ENCODE measurements around the gene CTNNBL1.

Gene CTNNBL1

GRCh38 chr20:37882961-37883712, 189.3 kb downstream of the CTNNBL1 start:
- Histone ChIP-seq H3K9me3 (ENCODE audit: insufficient read depth, low read depth, low read length) (no peaks in the 10 kb centered on the region), H3K4me1 (ENCODE audit: insufficient read depth, low read length) (no peaks in the 10 kb centered on the region), H3K4me3 (ENCODE audit: low read length) (no peak overlapping the region), H3K36me3 (ENCODE audit: insufficient read depth, low read length) (no peaks in the 10 kb centered on the region), H3K27ac (ENCODE audit: low read depth, low read length) (no peak overlapping the region), H3K27me3 (ENCODE audit: insufficient read depth, low read length) (no peaks in the 10 kb centered on the region), H3K9ac (ENCODE audit: low read depth, low read length) (no peak overlapping the region)
- WGBS: 85% methylated on average over 16 of the region's 16 CpGs

- H3K4me3 ChIP-seq (ENCODE audit: low read length): no peak overlapping the region
- H3K9me3 ChIP-seq (ENCODE audit: insufficient read depth, low read depth, low read length): no peaks in the 10 kb centered on the region
- no peak overlapping the region for H3K9ac ChIP-seq (ENCODE audit: low read depth, low read length)
- H3K27ac ChIP-seq (ENCODE audit: low read depth, low read length): no peak overlapping the region
- no peaks in the 10 kb centered on the region for H3K4me1 ChIP-seq (ENCODE audit: insufficient read depth, low read length)
- no peaks in the 10 kb centered on the region for H3K27me3 ChIP-seq (ENCODE audit: insufficient read depth, low read length)
- WGBS: 94% methylated on average over 8 of the region's 8 CpGs
- no peaks in the 10 kb centered on the region for H3K36me3 ChIP-seq (ENCODE audit: insufficient read depth, low read length)
Observed at GRCh38 chr20:37885042-37885441, 191.2 kb downstream of the CTNNBL1 start.

DNA sequence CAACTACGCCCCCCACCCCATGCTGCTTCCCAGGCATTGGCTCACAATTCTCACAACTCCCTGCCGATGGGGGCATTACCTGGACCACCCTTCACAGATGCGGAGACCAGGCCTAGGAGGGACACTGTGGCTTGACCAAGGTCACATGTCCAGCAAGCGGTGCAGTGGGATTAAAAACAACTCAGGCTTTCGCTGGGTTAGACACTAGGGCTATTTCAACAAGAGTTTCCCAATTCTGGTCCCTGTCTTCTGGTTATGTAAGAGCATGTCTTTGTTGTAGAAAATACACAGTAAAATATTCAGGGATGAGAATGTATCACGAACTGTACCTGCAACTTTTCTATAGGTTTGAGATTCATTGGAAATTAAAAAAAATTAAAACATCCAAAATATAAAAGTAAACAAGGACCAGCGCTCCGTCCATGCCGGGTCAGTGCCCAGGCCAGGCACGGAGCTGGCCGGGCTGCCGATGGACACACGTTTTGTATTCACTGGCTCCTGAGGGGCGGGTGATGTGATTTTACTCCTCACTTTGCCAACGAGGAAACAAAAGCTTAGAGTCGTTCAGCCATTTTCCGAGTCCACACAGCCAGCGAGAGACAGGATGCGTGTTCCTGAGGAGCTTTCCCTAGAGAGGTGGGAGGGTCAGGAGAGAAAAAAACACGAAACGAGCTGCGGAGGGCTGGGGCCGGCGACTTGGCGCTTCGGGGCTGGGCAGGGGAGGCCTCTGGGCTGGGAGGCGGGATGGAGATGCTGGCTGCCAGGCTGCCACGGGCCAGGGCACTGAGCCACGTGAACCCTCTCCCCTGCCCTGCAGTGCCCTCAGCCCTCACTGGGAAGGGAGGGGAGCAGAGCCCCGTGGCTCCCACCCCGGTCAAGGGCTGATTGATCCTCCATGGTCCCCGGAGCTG, 192.0 kb downstream of the CTNNBL1 start:
- no peaks in the 10 kb centered on the region for H3K4me1 ChIP-seq (ENCODE audit: insufficient read depth, low read length)
- WGBS: 83% methylated on average over 32 of the region's 32 CpGs
- no peaks in the 10 kb centered on the region for H3K27me3 ChIP-seq (ENCODE audit: insufficient read depth, low read length)
- H3K36me3 ChIP-seq (ENCODE audit: insufficient read depth, low read length): no peaks in the 10 kb centered on the region
- no peak overlapping the region for H3K27ac ChIP-seq (ENCODE audit: low read depth, low read length)
- H3K9ac ChIP-seq (ENCODE audit: low read depth, low read length): no peak overlapping the region
- H3K9me3 ChIP-seq (ENCODE audit: insufficient read depth, low read depth, low read length): no peaks in the 10 kb centered on the region
- H3K4me3 ChIP-seq (ENCODE audit: low read length): no peak overlapping the region

GRCh38 chr20:37886851-37887297, 193.0 kb downstream of the CTNNBL1 start:
- Histone ChIP-seq H3K4me3 (ENCODE audit: low read length) (no peak overlapping the region), H3K4me1 (ENCODE audit: insufficient read depth, low read length) (no peaks in the 10 kb centered on the region), H3K9ac (ENCODE audit: low read depth, low read length) (no peak overlapping the region), H3K9me3 (ENCODE audit: insufficient read depth, low read depth, low read length) (no peaks in the 10 kb centered on the region), H3K27ac (ENCODE audit: low read depth, low read length) (no peak overlapping the region), H3K36me3 (ENCODE audit: insufficient read depth, low read length) (no peaks in the 10 kb centered on the region), H3K27me3 (ENCODE audit: insufficient read depth, low read length) (no peaks in the 10 kb centered on the region)
- WGBS: 94% methylated on average over 4 of the region's 4 CpGs

GRCh38 chr20:37888641-37889040, 194.8 kb downstream of the CTNNBL1 start:
- no peak overlapping the region for H3K27ac ChIP-seq (ENCODE audit: low read depth, low read length)
- WGBS: 92% methylated on average over 9 of the region's 10 CpGs
- H3K9ac ChIP-seq (ENCODE audit: low read depth, low read length): no peak overlapping the region
- H3K4me3 ChIP-seq (ENCODE audit: low read length): no peak overlapping the region
- no peaks in the 10 kb centered on the region for H3K27me3 ChIP-seq (ENCODE audit: insufficient read depth, low read length)
- no peaks in the 10 kb centered on the region for H3K36me3 ChIP-seq (ENCODE audit: insufficient read depth, low read length)
- H3K4me1 ChIP-seq (ENCODE audit: insufficient read depth, low read length): no peaks in the 10 kb centered on the region
- H3K9me3 ChIP-seq (ENCODE audit: insufficient read depth, low read depth, low read length): no peaks in the 10 kb centered on the region

DNA sequence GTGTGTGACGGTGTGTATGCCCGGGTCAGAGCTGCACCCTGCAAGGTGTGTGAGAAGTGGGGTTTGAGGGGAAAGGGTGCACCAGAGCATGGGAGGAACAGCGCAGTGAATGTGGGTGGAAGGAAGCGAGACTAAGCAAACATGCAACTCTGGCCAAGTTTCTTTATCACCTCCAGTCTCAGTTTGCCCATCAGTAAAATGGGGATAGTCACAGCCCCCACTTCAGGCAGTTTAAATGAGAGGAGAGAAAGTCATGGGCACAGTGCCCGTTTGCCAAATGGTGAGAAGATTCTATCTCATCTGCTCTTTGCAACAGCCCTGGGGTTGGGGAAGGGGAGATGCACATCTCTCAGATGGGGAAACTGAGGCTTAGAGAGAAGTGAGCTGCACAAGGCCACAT, 196.3 kb downstream of the CTNNBL1 start:
- no peaks in the 10 kb centered on the region for H3K4me1 ChIP-seq (ENCODE audit: insufficient read depth, low read length)
- WGBS: 95% methylated on average over 5 of the region's 5 CpGs
- no peak overlapping the region for H3K27ac ChIP-seq (ENCODE audit: low read depth, low read length)
- no peak overlapping the region for H3K4me3 ChIP-seq (ENCODE audit: low read length)
- no peaks in the 10 kb centered on the region for H3K36me3 ChIP-seq (ENCODE audit: insufficient read depth, low read length)
- no peak overlapping the region for H3K9ac ChIP-seq (ENCODE audit: low read depth, low read length)
- no peaks in the 10 kb centered on the region for H3K27me3 ChIP-seq (ENCODE audit: insufficient read depth, low read length)
- H3K9me3 ChIP-seq (ENCODE audit: insufficient read depth, low read depth, low read length): no peaks in the 10 kb centered on the region

- Histone ChIP-seq H3K9me3 (ENCODE audit: insufficient read depth, low read depth, low read length) (no peaks in the 10 kb centered on the region), H3K4me3 (ENCODE audit: low read length) (no peak overlapping the region), H3K4me1 (ENCODE audit: insufficient read depth, low read length) (no peaks in the 10 kb centered on the region), H3K36me3 (ENCODE audit: insufficient read depth, low read length) (no peaks in the 10 kb centered on the region), H3K27ac (ENCODE audit: low read depth, low read length) (no peak overlapping the region), H3K27me3 (ENCODE audit: insufficient read depth, low read length) (no peaks in the 10 kb centered on the region), H3K9ac (ENCODE audit: low read depth, low read length) (no peak overlapping the region)
- WGBS: 90% methylated on average over 13 of the region's 13 CpGs
Observed at GRCh38 chr20:37890643-37891042, 196.8 kb downstream of the CTNNBL1 start.

DNA sequence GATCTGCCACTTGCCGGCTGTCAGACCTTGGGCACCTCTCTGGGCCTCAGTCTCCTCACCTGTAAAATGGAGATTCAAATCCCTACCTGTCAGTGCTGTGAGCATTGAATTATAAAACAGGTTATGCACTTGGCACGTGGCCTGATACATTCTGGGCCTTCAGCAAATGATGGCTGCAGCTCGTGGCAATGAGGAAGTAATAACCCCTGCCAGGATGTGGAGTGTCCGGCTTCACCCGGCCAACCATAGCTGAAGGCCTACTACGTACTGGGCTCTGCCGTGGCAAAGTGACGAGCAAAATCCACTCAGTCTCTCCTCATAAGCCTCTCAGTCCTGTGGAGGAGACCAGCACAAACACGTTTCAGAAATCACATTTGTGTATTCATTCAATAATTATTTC, 198.2 kb downstream of the CTNNBL1 start:
- WGBS: 93% methylated on average over 9 of the region's 9 CpGs

DNA sequence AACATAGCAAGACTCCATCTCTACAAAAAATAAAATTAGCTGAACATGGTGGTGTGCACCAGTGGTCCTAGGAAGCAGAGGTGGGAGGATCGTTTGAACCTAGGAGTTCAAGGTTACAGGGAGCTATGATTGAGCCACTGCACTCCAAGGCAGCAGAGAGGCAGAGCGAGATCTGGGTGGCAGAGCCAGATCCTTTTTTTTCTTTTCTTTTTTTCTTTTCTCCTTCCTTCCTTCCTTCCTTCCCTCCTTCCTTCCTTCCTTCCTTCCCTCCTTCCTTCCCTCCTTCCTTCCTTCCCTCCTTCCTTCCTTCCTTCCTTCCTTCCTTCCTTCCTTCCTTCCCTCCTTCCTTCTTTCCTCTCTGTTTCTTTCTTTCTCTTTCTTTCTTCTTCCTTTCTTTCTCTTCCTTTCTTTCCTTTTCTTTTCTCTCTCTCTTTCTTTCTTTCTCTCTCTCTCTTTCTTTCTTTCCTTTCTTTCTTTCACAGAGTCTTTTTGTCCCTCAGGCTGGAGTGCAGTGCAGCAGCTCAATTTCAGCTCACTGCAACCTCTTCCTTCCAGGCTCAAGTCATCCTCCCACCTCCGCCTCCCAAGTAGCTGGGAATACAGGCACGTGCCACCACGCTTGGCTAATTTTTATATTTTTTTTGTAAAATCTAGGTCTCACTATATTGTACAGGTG, 199.9 kb downstream of the CTNNBL1 start:
- Histone ChIP-seq H3K4me3 (ENCODE audit: low read length) (no peak overlapping the region), H3K27ac (ENCODE audit: low read depth, low read length) (no peak overlapping the region), H3K36me3 (ENCODE audit: insufficient read depth, low read length) (no peaks in the 10 kb centered on the region), H3K27me3 (ENCODE audit: insufficient read depth, low read length) (no peaks in the 10 kb centered on the region), H3K4me1 (ENCODE audit: insufficient read depth, low read length) (no peaks in the 10 kb centered on the region), H3K9me3 (ENCODE audit: insufficient read depth, low read depth, low read length) (no peaks in the 10 kb centered on the region), H3K9ac (ENCODE audit: low read depth, low read length) (no peak overlapping the region)
- 85% methylated on average over 5 of the region's 5 CpGs for WGBS

More for the DNA sequence above, 198.2 kb downstream of the CTNNBL1 start:
- Histone ChIP-seq H3K36me3 (ENCODE audit: insufficient read depth, low read length) (no peaks in the 10 kb centered on the region), H3K4me3 (ENCODE audit: low read length) (no peak overlapping the region), H3K9me3 (ENCODE audit: insufficient read depth, low read depth, low read length) (no peaks in the 10 kb centered on the region), H3K9ac (ENCODE audit: low read depth, low read length) (no peak overlapping the region), H3K4me1 (ENCODE audit: insufficient read depth, low read length) (no peaks in the 10 kb centered on the region), H3K27me3 (ENCODE audit: insufficient read depth, low read length) (no peaks in the 10 kb centered on the region), H3K27ac (ENCODE audit: low read depth, low read length) (no peak overlapping the region)

- Histone ChIP-seq H3K9ac (ENCODE audit: low read depth, low read length) (no peak overlapping the region), H3K4me3 (ENCODE audit: low read length) (no peak overlapping the region), H3K4me1 (ENCODE audit: insufficient read depth, low read length) (no peaks in the 10 kb centered on the region), H3K27me3 (ENCODE audit: insufficient read depth, low read length) (no peaks in the 10 kb centered on the region), H3K36me3 (ENCODE audit: insufficient read depth, low read length) (no peaks in the 10 kb centered on the region), H3K27ac (ENCODE audit: low read depth, low read length) (no peak overlapping the region), H3K9me3 (ENCODE audit: insufficient read depth, low read depth, low read length) (no peaks in the 10 kb centered on the region)
- 88% methylated on average over 4 of the region's 4 CpGs for WGBS
Observed at GRCh38 chr20:37894454-37894853, 200.6 kb downstream of the CTNNBL1 start.

DNA sequence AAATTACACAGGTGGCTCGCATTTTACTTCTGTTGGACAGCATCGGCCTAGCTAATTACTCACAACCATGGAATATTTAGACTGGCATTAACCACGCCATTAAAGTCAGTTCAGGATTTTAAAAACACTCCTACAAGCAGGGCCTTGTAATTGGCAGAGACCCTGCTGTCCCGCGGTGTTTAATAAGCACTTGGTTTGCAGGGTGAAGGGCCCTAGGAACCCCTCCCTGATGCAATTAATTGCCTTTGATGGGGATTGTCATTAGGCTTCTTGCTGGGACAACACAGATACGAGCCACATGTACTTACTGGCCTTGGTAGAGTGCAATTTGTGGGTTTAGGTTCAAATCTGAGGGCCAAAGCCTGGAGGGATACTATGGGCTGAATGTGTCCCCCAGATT, 201.3 kb downstream of the CTNNBL1 start:
- no peak overlapping the region for H3K27ac ChIP-seq (ENCODE audit: low read depth, low read length)
- H3K4me3 ChIP-seq (ENCODE audit: low read length): no peak overlapping the region
- no peak overlapping the region for H3K9ac ChIP-seq (ENCODE audit: low read depth, low read length)
- no peaks in the 10 kb centered on the region; the same call in 1 of the 2 replicates for H3K27me3 ChIP-seq (ENCODE audit: insufficient read depth, low read length)
- no peaks in the 10 kb centered on the region for H3K36me3 ChIP-seq (ENCODE audit: insufficient read depth, low read length)
- no peaks in the 10 kb centered on the region for H3K4me1 ChIP-seq (ENCODE audit: insufficient read depth, low read length)
- 94% methylated on average over 6 of the region's 6 CpGs for WGBS
- H3K9me3 ChIP-seq (ENCODE audit: insufficient read depth, low read depth, low read length): no peaks in the 10 kb centered on the region
